CD4-positive, alpha-beta T cell (primary cell): ENCODE data around the gene SNED1. TPM values are rescaled to one million over a fixed set of nuclear protein-coding genes. Genes with fewer than 3 reads are reported as not detected.

ENCODE experiments used
- ATAC-seq: fragments of 200-7000 bp; cut with Tn5 transposase; one replicate; pipeline ENCODE4 v1.10.0; 2022; ENCODE audit warnings: mild to moderate bottlenecking; ENCODE audit not compliant: poor library complexity
- CTCF ChIA-PET: fragments of 350-600 bp; sonication (Branson Sonifier 250); formaldehyde crosslinking; loops from one replicate; lab custom pipeline; 2021; ENCODE audit warnings: antibody characterized with exemption, inconsistent platforms; lab: Charles Lee
- POLR2A ChIA-PET: fragments of 350-600 bp; sonication (Branson Sonifier 250); formaldehyde crosslinking; loops from one replicate; lab custom pipeline; 2021; ENCODE audit warnings: antibody characterized with exemption, inconsistent platforms; lab: Charles Lee
- DNase-seq, 14 experiments: peaks; one replicate each; pipeline ENCODE4 v3.0.0-alpha.2; 2013 to 2020; ENCODE audit warnings: mixed read lengths in 2 of 14
- H3K27ac ChIP-seq, 2 donors: one replicate each; pipeline versions ENCODE4 v1.5.1 to v1.7.0; 2013; ENCODE audit warnings: low read length in 2 of 2, low read depth in 1 of 2, mild to moderate bottlenecking in 1 of 2
- H3K27me3 ChIP-seq, 2 experiments: 1 replicate in 1 of 2; 2 replicates in 1 of 2; pipeline versions ENCODE4 v1.6.1 to v1.7.0; 2013; ENCODE audit warnings: low read length in 2 of 2, control low read depth in 1 of 2, mild to moderate bottlenecking in 1 of 2, moderate library complexity in 1 of 2; ENCODE audit not compliant: insufficient read depth in 2 of 2, control insufficient read depth in 1 of 2
- H3K36me3 ChIP-seq: one replicate; pipeline ENCODE4 v1.6.1; 2013; ENCODE audit warnings: low read length, control low read depth; ENCODE audit not compliant: insufficient read depth
- H3K4me1 ChIP-seq: one replicate; pipeline ENCODE4 v1.6.1; 2013; ENCODE audit warnings: low read length, control low read depth; ENCODE audit not compliant: insufficient read depth
- H3K4me3 ChIP-seq: one replicate; pipeline ENCODE4 v1.5.1; 2013; ENCODE audit warnings: mild to moderate bottlenecking, low read length, moderate library complexity
- H3K9me3 ChIP-seq, 2 experiments: 1 replicate in 1 of 2; 2 replicates in 1 of 2; pipeline versions ENCODE4 v1.6.1 to v1.7.0; 2013; ENCODE audit warnings: low read length in 2 of 2, mild to moderate bottlenecking in 2 of 2, control low read depth in 1 of 2, moderate library complexity in 1 of 2; ENCODE audit not compliant: control insufficient read depth in 1 of 2, insufficient read depth in 1 of 2
- H3K27ac Mint-ChIP-seq: one replicate; pipeline ENCODE4 v1.8.0; 2020; ENCODE audit warnings: mixed read lengths
- H3K27me3 Mint-ChIP-seq: one replicate; pipeline ENCODE4 v1.8.0; 2021; ENCODE audit warnings: mixed read lengths
- H3K36me3 Mint-ChIP-seq: one replicate; pipeline ENCODE4 v1.8.0; 2021; ENCODE audit warnings: low read depth, mixed read lengths
- H3K4me1 Mint-ChIP-seq: one replicate; pipeline ENCODE4 v1.8.0; 2021; ENCODE audit warnings: low read depth, mixed read lengths
- H3K4me3 Mint-ChIP-seq: one replicate; pipeline ENCODE4 v1.8.0; 2020; ENCODE audit warnings: mild to moderate bottlenecking, mixed read lengths
- H3K9me3 Mint-ChIP-seq: one replicate; pipeline ENCODE4 v1.8.0; 2020; ENCODE audit warnings: mixed read lengths
- CTCF ChIP-seq: fragments of 200-600 bp; IDR thresholded peaks from one replicate; pipeline ENCODE4 v1.8.0; 2022; ENCODE audit warnings: antibody characterized with exemption, mild to moderate bottlenecking
- intact Hi-C, 2 experiments: fragments of 100-400 bp; cut with DNase I in 1 of 2; cut with micrococcal nuclease in 1 of 2; formaldehyde crosslinking; loops; one replicate each; pipeline versions ENCODE4 v1.15.1 to v1.9.0; 2023 to 2025; cut with DNase I, micrococcal nuclease
- total RNA-seq, 174 experiments: library from RNA in 2 of 174; stranded (reverse) in 2 of 174; gene quantifications; one replicate each; pipeline ENCODE4 v1.2.3 and lab custom pipeline; 2021 to 2026

SNED1 gene
- total RNA-seq, 2 experiments from 2014 or later = 42.0 to 42.7 TPM

GRCh38 chr2:241088791-241089732 is 90.6 kb downstream of the SNED1 start:
- peak in 1 of 14 experiments; percentile 14 for DNase-seq
- Mint-ChIP-seq H3K4me3 (peak overlapping the region; percentile 40), H3K27me3 (no peaks in the 10 kb centered on the region), H3K36me3 (peaks cover 86% of the 10 kb centered on the region), H3K4me1 (peaks cover 27% of the 10 kb centered on the region), H3K27ac (peak overlapping the region; percentile 75), H3K9me3 (no peaks in the 10 kb centered on the region)
- intact Hi-C loops = loop anchor here in 1 of 2 experiments (10.0 kb wide), 1 partner anchor 126 kb away; no protein-coding TSS in a partner anchor
- TF ChIP-seq CTCF = no peak
- Histone ChIP-seq H3K4me1 (peaks cover 4% of the 10 kb centered on the region), H3K36me3 (peaks cover 82% of the 10 kb centered on the region), H3K27ac (no peak overlapping the region), H3K4me3 (no peak overlapping the region), H3K9me3 (peaks cover 0 to 7% of the 10 kb centered on the region in 2 experiments), H3K27me3 (no peaks in the 10 kb centered on the region)
- ATAC-seq = peak; percentile 73
- CTCF ChIA-PET = interaction anchor here (2.1 kb wide), 1 partner anchor 11 kb away, joined by 6 read pairs; no protein-coding TSS in a partner anchor
- POLR2A ChIA-PET = interaction anchor here (0.6 to 3.6 kb wide), 6 partner anchors 11 to 60 kb away, joined by 3 to 19 read pairs (median 6); partner anchors contain the start of genes MTERF4 and PASK

GRCh38 chr2:241091201-241091600 is 92.8 kb downstream of the SNED1 start:
- H3K27ac Mint-ChIP-seq = peak overlapping the region; percentile 75
- H3K9me3 ChIP-seq = no peaks in the 10 kb centered on the region
- H3K4me1 ChIP-seq = peaks cover 25% of the 10 kb centered on the region
- peaks cover 86% of the 10 kb centered on the region for H3K36me3 Mint-ChIP-seq
- H3K9me3 Mint-ChIP-seq = no peaks in the 10 kb centered on the region
- H3K4me3 ChIP-seq = no peak overlapping the region
- H3K4me1 Mint-ChIP-seq = peaks cover 45% of the 10 kb centered on the region
- intact Hi-C loops = no loop called here
- H3K27ac ChIP-seq = no peak overlapping the region
- CTCF ChIA-PET = interaction anchor here (1.2 kb wide), 1 partner anchor 59 kb away, joined by 4 read pairs; the partner anchor contains the start of gene PPP1R7
- POLR2A ChIA-PET = no interaction called here
- TF ChIP-seq CTCF = no peak
- no peaks in the 10 kb centered on the region for H3K27me3 Mint-ChIP-seq
- no peak for DNase-seq
- H3K36me3 ChIP-seq = peaks cover 96% of the 10 kb centered on the region
- ATAC-seq = no peak
- H3K27me3 ChIP-seq = no peaks in the 10 kb centered on the region
- H3K4me3 Mint-ChIP-seq = no peak overlapping the region

GRCh38 chr2:241091734-241092445 is 93.5 kb downstream of the SNED1 start:
- no peak for TF ChIP-seq CTCF
- Histone ChIP-seq H3K9me3 (no peaks in the 10 kb centered on the region), H3K4me1 (peaks cover 30% of the 10 kb centered on the region), H3K27ac (no peak overlapping the region), H3K36me3 (peaks cover 96% of the 10 kb centered on the region), H3K27me3 (no peaks in the 10 kb centered on the region), H3K4me3 (no peak overlapping the region)
- H3K9me3 Mint-ChIP-seq = no peaks in the 10 kb centered on the region
- DNase-seq (no peak), ATAC-seq (no peak)
- no peaks in the 10 kb centered on the region for H3K27me3 Mint-ChIP-seq
- peaks cover 86% of the 10 kb centered on the region for H3K36me3 Mint-ChIP-seq
- POLR2A ChIA-PET = interaction anchor here (2.4 kb wide), 1 partner anchor 10 kb away, joined by 14 read pairs; the partner anchor contains the start of gene MTERF4
- CTCF ChIA-PET = no interaction called here
- H3K4me1 Mint-ChIP-seq = peaks cover 52% of the 10 kb centered on the region
- intact Hi-C loops = no loop called here
- H3K27ac Mint-ChIP-seq = no peak overlapping the region
- no peak overlapping the region for H3K4me3 Mint-ChIP-seq
